Urinary bladder (tissue), 4 donors: ENCODE measurements around the gene LGALS9B. TPM values are rescaled to one million over a fixed set of nuclear protein-coding genes. Genes with fewer than 3 reads are reported as not detected.
"Not testable (repeated sequence)": the region's sequence is repeated elsewhere in the genome, so short reads cannot be mapped to it uniquely, and the experiment has no call there.

Experiments
- DNase-seq: peaks from one replicate; pipeline ENCODE4 v3.0.0-alpha.2; 2015; ENCODE audit errors: extremely low spot score
- H3K27ac ChIP-seq: one replicate; pipeline ENCODE4 v1.5.1; 2013; ENCODE audit warnings: low read depth, mild to moderate bottlenecking, moderate library complexity
- H3K36me3 ChIP-seq: one replicate; pipeline ENCODE4 v1.6.1; 2013; ENCODE audit warnings: mild to moderate bottlenecking, moderate library complexity; ENCODE audit not compliant: insufficient read depth
- H3K4me1 ChIP-seq: one replicate; pipeline ENCODE4 v1.6.1; 2013; ENCODE audit warnings: mild to moderate bottlenecking, moderate library complexity; ENCODE audit not compliant: insufficient read depth
- H3K4me3 ChIP-seq: one replicate; pipeline ENCODE4 v1.5.1; 2013; ENCODE audit warnings: low read depth, low read length
- WGBS: extraction: QIAGEN DNeasy Blood & Tissue Kit; methylation state at CpG from one replicate; pipeline ENCODE4 v1.1.7; 2013; 5-methylcytosine and 5-hydroxymethylcytosine counted together
- polyA plus RNA-seq: library from polyadenylated mRNA; stranded (reverse); fragments of 200-250 nt; gene quantifications from one replicate; pipeline ENCODE4 v1.2.3, GENCODE V29; 2013
- total RNA-seq: library from RNA; depleted of rRNA; stranded (reverse); fragments of >200 nt; gene quantifications from one replicate; pipeline ENCODE4 v1.2.3, GENCODE V29; 2014
- donor health status: healthy with polysubstance abuse.
- donor health status: healthy.

LGALS9B gene
- total and polyA plus RNA-seq, 2 donors: not detected

DNA sequence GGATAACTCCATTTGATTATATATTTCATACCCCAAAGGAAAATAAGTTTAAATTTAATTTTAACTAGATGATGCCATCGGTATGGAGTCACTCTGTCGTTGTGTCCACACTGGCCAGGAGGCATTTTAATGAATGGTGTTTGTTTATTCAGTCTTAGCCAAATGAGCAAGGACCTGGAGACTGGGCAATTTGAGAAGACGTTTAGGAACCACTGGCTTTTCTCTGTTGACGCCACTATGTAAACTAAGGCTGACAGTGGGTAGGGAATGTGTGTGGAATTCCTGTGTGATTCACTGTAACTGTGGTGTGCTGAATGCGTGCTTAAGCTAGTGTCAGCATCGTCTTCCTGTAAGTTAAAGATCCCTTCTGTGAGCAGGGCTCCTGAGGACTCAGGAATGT is 17.6 kb upstream of the LGALS9B start:
- not testable (repeated sequence) for H3K36me3 ChIP-seq, DNase-seq, H3K27ac ChIP-seq, H3K4me1 ChIP-seq, H3K4me3 ChIP-seq
- WGBS: 8% methylated on average over 6 of the region's 6 CpGs

DNA sequence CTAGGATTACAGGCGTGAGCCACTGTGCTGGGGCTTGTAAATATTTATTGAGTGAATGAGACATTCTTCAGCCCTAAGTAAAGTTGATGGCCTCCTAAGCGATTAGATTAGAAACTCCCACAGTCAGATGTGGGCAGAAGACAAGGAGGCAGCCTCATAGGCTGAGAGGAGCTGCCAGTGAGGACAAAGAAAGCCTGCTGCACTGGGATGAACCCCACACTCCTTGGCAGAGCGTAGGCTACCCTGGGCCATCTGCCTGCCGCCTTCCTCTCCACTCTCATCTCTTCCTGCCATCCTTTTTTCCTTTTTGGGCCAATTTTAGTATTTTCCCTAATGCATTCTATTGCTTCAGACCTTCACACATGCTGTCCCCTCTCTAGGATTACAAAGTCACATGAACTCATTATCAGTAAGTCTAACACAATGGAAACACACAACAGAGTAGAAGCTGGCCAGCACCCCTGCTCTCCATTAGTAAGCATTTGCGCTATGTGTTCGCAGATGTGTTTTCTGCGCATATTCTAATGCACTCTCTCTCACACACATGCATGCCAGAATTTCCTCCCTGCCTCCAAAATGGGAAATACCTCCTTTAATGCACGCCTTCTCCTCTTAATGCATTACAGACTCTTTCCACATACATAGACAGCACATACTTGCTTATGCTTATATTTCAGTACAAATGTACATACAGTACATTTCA is 12.7 kb upstream of the LGALS9B start:
- not testable (repeated sequence) for H3K36me3 ChIP-seq, H3K4me3 ChIP-seq, DNase-seq, H3K27ac ChIP-seq, H3K4me1 ChIP-seq
- WGBS: 82% methylated on average over 6 of the region's 8 CpGs

DNA sequence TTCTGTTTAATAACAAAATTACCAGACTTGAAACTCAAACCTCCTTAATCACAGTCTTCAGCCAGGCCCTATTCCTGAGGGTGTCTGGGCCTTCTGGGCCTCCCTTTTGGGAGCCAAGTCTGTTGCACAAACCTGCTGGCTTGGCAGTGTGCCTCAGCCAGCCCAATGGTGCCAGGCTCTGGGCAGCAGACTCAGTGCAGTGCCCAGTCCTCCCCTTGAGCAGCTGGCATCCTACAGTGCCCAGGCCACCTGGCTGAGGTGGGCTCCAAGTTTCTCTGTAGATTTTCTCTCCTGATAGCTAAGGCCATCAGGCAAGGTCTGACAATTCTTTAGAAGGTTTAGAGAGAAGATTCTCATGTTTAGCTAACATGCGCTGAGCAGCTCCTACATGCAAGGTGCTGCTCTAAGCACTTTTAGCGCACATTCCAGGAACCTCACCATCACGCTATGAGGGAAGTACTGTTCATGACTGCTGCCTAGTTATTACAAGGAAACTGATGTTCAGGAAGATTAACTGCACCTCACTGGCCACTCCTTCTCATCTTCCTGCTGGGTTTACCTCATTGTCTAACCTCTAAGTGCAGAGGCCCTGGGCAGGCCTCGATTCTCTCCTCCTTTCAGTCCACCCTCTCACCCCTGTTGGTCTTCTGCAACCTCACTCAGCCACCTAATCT is 10.2 kb upstream of the LGALS9B start:
- H3K4me1 ChIP-seq, H3K27ac ChIP-seq, H3K4me3 ChIP-seq, H3K36me3 ChIP-seq, DNase-seq: not testable (repeated sequence)
- 79% methylated on average over 3 of the region's 4 CpGs for WGBS

DNA sequence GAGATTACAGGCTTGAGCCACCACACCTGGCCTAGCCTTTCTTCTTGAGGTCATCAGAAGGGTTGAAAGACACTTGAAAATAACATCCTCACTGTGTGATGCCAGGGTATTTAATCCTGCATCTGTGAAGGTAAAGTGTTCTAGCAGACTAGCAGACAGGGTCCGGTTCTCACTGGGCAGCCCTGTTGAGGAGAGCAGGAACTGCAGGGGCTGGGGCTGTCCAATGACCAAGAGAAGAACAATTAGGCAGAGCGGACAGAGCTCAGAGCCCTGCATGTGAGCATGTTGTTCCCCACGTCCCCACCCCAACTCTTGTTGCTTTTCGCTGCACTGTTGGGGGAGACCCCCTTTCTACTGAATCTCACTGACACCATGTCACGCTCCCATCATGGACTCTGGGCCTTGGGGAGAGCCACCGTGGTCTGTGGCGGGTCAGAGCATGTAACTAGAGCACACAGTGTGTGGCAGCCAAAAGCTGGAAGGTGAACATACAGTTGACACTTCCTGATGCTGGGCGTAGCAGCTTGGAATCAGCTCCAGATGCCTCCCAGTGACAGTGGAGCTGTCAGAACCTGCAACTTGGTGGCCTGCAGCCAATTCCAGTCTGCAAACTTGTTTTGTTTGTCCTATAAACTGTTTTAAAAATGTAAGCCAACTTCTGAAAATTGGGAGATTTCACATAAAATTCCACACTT is 7.9 kb upstream of the LGALS9B start:
- not testable (repeated sequence) for H3K27ac ChIP-seq, H3K4me3 ChIP-seq, H3K36me3 ChIP-seq, DNase-seq, H3K4me1 ChIP-seq
- WGBS: 75% methylated on average over 7 of the region's 8 CpGs

DNA sequence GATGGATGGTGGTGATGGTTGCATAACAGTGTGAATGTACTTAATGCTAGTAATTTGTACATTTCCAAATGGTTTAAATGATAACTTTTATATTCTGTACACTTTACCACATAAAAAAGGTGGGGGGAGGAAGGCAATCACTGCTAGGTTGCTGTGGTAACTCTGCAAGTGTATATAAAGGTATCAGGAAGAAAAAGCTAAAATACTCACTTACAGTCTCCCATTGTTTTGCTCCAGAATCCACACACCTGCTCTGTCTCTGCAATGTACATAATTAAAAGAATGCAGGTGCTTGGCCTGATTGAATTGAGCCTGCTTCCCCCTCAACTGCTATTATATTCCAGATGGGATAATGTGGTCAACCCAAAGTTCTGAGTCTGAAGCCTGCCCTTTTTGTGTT is 6.7 kb upstream of the LGALS9B start:
- DNase-seq, H3K27ac ChIP-seq, H3K4me3 ChIP-seq, H3K4me1 ChIP-seq, H3K36me3 ChIP-seq: not testable (repeated sequence)

DNA sequence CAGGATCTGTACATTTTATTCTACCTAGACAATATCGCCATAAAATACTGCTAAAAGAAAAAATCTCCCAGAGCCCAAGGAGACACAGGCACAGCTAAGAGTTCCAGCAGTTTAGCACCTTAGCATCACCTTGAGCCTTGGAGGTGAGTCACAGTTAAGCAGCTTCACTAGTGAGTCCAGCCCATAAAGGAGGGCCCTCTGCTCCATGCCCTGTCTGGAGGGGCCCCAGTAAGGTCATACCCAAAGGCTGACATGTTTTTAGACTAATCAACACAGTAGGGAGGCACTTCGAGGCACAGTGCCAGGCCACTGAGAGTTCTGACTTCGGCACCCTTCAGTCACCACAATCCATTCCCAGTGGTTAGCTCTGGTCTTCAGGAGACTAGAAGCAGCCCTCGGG is 2.6 kb upstream of the LGALS9B start:
- H3K4me3 ChIP-seq, H3K36me3 ChIP-seq, DNase-seq, H3K4me1 ChIP-seq, H3K27ac ChIP-seq: not testable (repeated sequence)
- WGBS: 64% methylated on average over 2 of the region's 4 CpGs

DNA sequence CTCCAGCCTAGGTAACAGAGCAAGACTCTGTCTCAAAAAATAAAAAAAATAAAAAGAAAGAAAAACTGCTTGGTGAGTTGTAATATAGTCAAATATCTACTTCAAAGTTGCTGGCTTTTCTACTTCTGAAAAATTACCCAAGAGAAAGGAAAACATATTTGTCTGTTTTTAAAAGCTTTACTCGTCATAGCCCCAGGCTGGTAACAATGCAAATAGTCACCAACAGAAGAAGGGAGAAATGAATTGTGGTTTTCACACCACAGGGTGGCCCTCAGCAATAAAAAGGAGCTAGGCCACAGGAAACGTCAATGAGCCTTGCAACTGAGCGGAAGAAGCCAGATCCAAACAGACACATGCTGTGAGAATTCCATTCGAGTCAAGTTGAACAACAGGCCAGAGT is 1.8 kb upstream of the LGALS9B start:
- H3K4me1 ChIP-seq, H3K27ac ChIP-seq, H3K36me3 ChIP-seq, DNase-seq, H3K4me3 ChIP-seq: not testable (repeated sequence)
- no CpG with 5 or more reads among the region's 4 CpGs for WGBS

DNA sequence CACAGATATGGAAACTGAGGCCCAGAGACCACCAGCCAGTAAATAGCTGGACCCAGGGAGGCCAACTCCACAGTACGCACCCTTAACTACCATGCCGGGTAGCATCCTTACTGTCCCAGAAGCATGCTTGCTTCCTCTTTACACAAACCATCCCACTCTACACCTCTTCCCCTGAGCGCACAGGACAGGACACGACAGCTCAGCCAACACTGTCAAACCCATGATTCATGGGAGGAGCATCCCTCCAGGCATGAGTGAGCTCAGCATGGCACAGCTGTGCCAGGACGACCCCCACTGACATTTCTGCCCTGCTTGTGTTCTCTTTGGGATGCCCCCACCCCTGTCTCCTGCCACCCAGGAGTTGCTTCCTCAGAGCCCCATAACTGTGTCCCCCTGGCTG is 340 bp downstream of the LGALS9B start:
- not testable (repeated sequence) for DNase-seq, H3K27ac ChIP-seq
- 60% methylated on average over 3 of the region's 5 CpGs for WGBS

DNA sequence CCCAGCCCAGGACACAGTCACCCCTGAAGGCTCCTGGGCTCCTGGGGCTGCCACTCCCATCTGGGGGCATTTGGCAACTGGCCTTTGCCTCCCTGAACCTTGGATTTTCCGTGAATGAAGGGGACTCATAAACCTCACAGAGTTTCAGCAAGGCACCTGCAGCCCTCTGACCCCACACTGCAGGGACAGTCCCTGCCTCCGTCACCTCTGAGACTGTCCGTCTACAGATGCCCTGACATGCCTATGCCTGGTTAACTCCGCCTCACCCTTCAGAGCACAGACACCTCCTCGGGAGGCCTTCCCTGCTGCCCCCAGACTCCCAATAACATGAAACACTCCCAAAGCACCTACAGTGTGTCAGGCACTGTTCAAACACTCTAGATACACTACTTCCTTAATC is 786 bp downstream of the LGALS9B start:
- not testable (repeated sequence) for H3K4me3 ChIP-seq, H3K36me3 ChIP-seq, H3K4me1 ChIP-seq, DNase-seq, H3K27ac ChIP-seq
- WGBS: 81% methylated on average over 2 of the region's 5 CpGs

More for the DNA sequence above, 340 bp downstream of the LGALS9B start:
- H3K4me3 ChIP-seq, H3K36me3 ChIP-seq, H3K4me1 ChIP-seq: not testable (repeated sequence)

DNA sequence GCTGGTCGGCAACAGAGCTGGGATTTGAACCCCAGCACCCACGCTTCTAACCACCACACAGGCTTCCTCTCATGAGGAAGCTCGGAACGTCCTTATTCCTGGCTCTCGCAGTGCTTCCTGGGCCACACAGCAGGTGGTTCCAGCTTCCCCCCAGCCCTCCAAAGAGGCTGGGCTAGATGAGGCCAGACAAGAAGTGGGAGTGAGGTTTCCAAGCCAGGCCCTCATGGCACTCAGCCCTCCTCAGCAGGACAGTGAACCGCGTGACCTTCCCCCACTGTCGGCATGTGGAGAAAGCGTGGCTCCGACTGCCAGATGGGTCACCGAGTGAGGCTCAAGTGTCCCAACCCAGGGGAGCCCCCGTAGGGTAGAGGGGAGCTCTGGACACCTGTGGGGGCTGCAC is 1.8 kb downstream of the LGALS9B start:
- not testable (repeated sequence) for H3K36me3 ChIP-seq, H3K27ac ChIP-seq, H3K4me1 ChIP-seq, DNase-seq, H3K4me3 ChIP-seq
- 53% methylated on average over 7 of the region's 12 CpGs for WGBS

DNA sequence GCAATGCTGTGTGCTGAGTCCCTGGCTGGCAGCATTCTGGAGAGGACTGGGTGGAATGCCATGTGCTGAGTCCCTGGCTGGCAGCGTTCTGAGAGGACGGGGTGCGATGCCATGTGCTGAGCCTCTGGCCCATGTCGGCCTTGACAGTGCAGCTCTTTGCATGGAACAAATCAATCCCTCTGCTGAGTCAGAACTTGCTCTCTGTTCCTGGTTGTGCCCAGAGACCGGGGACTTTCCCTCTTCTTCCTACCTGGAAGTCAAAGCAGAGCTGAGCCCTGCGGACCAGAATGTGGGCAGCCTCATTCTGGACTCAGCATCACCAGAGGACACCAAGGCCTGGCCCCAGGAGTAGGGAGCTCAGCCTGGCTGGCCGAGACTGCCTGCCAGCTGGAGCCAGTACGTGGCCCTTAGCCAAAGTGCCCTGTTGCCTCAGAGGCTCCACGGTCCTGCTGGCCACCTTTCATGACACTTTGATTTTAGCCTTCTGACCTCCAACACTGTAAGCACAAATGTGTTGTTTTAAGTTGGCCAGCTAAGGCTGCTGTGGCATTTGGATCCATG is 2.4 kb downstream of the LGALS9B start:
- H3K36me3 ChIP-seq, H3K4me1 ChIP-seq, H3K27ac ChIP-seq, DNase-seq, H3K4me3 ChIP-seq: not testable (repeated sequence)
- WGBS: 78% methylated on average over 5 of the region's 9 CpGs

DNA sequence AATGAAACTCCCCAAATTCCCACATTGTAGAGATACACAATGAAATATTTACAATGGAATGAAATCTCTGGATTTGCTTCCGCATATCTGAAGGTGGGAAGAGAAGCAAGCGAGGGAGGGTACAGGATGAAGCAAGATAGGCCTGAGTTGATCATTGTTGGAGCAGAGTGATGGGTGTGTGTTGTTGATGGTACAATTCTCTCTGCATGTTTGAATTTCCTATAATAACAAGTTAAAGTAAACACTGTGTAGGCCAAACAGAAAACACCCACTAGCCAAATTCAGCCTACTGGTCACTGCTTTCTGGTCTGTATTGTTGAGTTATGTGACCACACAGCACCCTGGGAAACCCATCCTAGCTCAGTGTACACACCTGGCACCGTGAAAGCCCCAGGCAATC is 5.2 kb downstream of the LGALS9B start:
- not testable (repeated sequence) for H3K4me3 ChIP-seq, H3K4me1 ChIP-seq, H3K27ac ChIP-seq, DNase-seq, H3K36me3 ChIP-seq
- no CpG with 5 or more reads among the region's 3 CpGs for WGBS

DNA sequence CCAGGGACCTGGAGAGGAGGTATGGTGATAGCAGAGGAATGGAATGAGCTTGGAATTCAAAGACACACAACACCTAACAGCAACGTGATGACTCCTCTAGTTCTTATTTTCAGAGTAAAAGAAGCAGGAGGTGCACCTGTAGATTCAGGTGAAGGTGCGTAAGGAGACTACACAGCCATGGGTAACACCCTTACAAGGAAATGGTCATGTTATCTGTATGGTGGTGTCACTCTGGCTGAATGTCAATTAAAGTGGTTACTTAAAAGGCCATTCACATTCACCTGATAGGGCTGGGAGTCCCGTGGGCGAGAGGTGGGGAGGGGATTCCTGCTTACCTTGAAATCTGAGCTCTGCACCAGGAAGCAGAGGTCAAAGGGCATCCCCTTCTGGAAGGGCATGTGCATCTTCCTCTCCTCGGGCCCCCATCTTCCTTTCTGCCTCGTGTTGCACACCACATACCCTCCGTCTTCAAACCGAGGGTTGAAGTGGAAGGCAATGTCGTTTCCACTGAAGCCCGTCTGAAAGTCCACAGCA is 9.4 kb downstream of the LGALS9B start:
- WGBS: 66% methylated on average over 5 of the region's 10 CpGs
- H3K4me1 ChIP-seq, H3K27ac ChIP-seq, H3K36me3 ChIP-seq, H3K4me3 ChIP-seq, DNase-seq: not testable (repeated sequence)

DNA sequence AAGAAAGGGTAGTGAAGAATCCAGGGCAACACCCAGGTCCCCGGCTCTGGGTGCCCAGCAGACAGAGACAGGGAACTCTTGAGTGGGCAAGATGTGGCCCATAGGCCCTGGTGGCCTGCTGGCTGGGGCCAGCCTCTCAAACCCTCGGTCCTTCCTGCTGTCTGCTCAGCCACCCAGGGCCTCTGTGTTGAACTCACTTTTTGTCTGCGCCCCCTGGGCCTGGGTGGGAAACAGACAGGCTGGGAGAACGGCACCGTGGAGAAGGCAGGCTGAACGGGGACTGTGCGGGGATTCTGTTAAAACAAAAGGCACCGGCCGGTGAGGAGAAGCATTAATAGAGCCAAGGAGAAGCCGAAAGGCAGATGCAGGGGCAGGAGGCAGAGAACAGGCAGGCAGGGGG is 12.2 kb downstream of the LGALS9B start:
- not testable (repeated sequence) for H3K4me3 ChIP-seq, DNase-seq, H3K4me1 ChIP-seq, H3K36me3 ChIP-seq, H3K27ac ChIP-seq
- no CpG with 5 or more reads among the region's 10 CpGs for WGBS
